Gastroesophageal sphincter (tissue), 3 donors: ENCODE results near the gene SCGB3A1.

Experiments used
- POLR2AphosphoS5 ChIP-seq: sonication (generic); formaldehyde crosslinking; IDR thresholded peaks from one replicate; pipeline ENCODE4 v1.6.1; 2017; ENCODE audit warnings: antibody characterized with exemption
- TF ChIP-seq, protein P1 (sequence below), 4 experiments: fragments of 200-600 bp in 2 of 4; fragments of 450-650 bp in 2 of 4; sonication (generic) in 1 of 4; IDR thresholded peaks; one replicate each; pipeline ENCODE4 v1.5.1; 2017 to 2019; ENCODE audit warnings: antibody characterized with exemption in 4 of 4, mild to moderate bottlenecking in 2 of 4, moderate library complexity in 2 of 4

DNA sequence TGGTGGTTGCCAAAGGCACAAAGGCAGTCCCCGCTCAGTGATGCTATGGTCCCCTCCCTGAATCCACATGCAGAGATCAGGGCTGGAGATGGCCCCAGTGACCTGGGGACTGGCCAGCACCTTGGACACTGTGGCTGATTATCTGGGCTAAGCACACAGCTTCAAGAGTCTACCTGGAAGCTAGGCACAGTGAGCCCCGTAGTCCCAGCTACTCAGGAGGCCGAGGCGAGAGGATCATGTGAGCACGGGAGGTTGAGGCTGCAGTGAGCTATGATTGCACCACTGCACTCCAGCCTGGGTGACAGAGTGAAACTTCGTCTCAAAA is 8.3 kb upstream of the SCGB3A1 start:
- TF ChIP-seq, protein P1, sequence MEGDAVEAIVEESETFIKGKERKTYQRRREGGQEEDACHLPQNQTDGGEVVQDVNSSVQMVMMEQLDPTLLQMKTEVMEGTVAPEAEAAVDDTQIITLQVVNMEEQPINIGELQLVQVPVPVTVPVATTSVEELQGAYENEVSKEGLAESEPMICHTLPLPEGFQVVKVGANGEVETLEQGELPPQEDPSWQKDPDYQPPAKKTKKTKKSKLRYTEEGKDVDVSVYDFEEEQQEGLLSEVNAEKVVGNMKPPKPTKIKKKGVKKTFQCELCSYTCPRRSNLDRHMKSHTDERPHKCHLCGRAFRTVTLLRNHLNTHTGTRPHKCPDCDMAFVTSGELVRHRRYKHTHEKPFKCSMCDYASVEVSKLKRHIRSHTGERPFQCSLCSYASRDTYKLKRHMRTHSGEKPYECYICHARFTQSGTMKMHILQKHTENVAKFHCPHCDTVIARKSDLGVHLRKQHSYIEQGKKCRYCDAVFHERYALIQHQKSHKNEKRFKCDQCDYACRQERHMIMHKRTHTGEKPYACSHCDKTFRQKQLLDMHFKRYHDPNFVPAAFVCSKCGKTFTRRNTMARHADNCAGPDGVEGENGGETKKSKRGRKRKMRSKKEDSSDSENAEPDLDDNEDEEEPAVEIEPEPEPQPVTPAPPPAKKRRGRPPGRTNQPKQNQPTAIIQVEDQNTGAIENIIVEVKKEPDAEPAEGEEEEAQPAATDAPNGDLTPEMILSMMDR (IDR thresholded peaks at IDR 0.05), result no peak
- TF ChIP-seq POLR2AphosphoS5, result no peak
